ENCODE data around the gene SCAMP3.

The SCAMP3 gene

GRCh38 chr1:155261852-155262673 is at the start of gene SCAMP3:
TSS of gene SCAMP3 (minus strand) at chr1:155262360. CDS start at chr1:155262151, 209 bp downstream.
- DNase-seq (ENCODE audit: low spot score): peak; percentile 97

GRCh38 chr1:155309423-155310021 is 47.4 kb upstream of the SCAMP3 start:
- DNase-seq (ENCODE audit: low spot score): no peak

More at GRCh38 chr1:155261852-155262673, at the start of gene SCAMP3:
- TF ChIP-seq CTCF (IDR thresholded peaks at IDR 0.05; ENCODE audit: extremely low read depth, missing control alignments): no peak

GRCh38 chr1:155308493-155309422 is 46.6 kb upstream of the SCAMP3 start, which contains the start of gene FDPS:
TSS of gene FDPS (plus strand) at chr1:155308866. CDS start at chr1:155309790, 924 bp downstream.
- peak; percentile 94 for DNase-seq (ENCODE audit: low spot score)
- no peak for TF ChIP-seq CTCF (IDR thresholded peaks at IDR 0.05; ENCODE audit: extremely low read depth, missing control alignments)

More at GRCh38 chr1:155309423-155310021, 47.4 kb upstream of the SCAMP3 start:
- no peak for TF ChIP-seq CTCF (IDR thresholded peaks at IDR 0.05; ENCODE audit: extremely low read depth, missing control alignments)

GRCh38 chr1:155307247-155307740 is 45.1 kb upstream of the SCAMP3 start:
- no peak for DNase-seq (ENCODE audit: low spot score)
- no peak for TF ChIP-seq CTCF (IDR thresholded peaks at IDR 0.05; ENCODE audit: extremely low read depth, missing control alignments)

- no peak for DNase-seq (ENCODE audit: low spot score)
Measured at GRCh38 chr1:155305881-155306391, 43.8 kb upstream of the SCAMP3 start.

More at GRCh38 chr1:155305881-155306391, 43.8 kb upstream of the SCAMP3 start:
- no peak for TF ChIP-seq CTCF (IDR thresholded peaks at IDR 0.05; ENCODE audit: extremely low read depth, missing control alignments)
